NAMALWA (cell line): ENCODE results near the gene SPI1.
"Not testable (repeated sequence)": the region's sequence is repeated elsewhere in the genome, so short reads cannot be mapped to it uniquely, and the experiment has no call there.

Experiments used
- DNase-seq: peaks from one replicate; pipeline ENCODE4 v3.0.0-alpha.2; 2015; ENCODE audit warnings: low spot score

SPI1 gene

DNA sequence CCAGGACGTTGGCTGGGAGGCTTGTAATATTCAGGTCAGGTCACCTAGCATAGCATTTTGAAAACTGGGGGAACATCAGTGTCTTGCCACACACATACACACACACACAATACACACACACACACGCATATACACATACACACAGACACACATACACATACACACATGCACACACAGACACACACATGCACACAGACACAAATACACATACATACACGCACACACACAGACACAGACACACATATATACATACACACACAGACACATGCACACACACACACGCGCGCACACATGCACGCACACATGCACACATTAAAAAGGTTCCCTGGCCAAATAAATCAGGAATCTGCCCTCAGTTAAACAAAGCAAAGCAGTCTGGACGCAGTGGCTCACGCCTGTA is 38.3 kb downstream of the SPI1 start:
- no peak for DNase-seq

DNA sequence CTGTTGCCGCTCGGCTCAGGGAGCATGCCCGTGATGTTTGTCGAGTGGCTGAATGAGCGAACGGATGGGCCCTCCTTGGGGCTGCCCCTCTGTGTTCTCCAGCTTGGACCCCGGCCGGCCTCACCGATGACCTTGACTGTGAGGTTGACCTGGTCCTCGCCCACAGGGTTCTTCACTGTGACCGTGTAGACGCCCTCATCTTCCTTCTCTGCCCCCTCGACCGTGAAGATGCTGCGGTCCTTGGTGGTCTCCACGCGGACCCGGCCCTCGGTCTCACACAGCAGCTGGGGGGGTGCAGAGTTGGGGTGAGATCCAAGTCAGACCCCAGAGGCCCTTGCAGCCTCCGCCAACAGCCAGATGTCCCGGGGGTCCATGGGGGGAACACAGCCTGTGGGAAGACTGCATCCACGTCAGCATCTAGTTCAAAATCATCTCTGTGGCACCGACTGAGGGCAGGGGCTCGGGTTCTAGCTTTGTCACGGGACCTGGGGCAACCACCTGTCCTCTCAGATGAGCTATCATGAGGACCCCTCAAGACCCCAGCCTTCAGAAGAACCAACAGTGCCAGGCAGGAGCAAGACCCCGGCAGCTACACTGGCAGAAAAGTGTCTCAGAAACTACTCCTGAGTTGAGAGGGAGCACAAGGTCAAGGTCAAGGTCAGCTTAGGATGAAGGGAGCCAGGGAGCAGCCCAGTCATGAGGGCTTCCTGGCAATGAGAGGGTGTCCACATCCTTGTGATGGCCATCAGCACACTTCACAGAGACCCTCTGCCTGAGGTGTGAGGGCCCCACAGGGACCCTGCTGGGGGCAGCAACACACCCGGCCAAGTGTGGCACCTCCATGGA is 39.7 kb downstream of the SPI1 start:
- DNase-seq, result no peak

DNA sequence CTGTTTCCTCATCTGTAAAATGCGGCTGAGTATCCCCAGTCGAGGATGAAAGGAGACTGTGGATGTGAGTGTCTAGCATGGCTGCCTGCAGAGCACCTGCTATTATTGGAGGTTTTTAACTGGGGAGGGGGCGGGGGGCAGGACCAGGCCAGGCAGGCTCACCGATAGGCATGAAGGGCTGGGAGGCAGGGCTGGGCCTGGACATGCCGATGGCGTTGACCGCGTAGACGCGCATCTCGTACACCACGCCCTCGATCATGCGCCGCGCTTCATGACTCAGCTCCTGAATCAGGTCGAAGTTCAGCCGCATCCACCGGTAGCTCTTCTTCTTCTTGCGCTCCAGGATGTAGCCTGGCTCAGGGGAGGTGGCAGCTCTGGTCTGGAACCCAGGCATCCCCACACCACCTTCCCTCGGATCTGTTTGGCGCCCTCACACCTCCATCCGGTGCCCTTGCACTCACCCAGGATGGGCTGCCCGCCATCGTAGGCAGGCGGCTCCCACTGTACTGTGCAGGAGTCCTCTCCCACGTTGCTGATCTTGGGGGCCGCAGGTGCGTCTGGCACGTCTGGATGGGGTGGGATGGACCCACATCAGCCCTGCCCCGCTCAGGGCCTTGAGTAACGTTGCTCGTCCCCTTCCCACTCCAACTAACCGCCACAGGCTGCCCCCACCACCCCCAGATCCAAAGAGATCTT is 41.0 kb downstream of the SPI1 start:
- DNase-seq, result no peak

DNA sequence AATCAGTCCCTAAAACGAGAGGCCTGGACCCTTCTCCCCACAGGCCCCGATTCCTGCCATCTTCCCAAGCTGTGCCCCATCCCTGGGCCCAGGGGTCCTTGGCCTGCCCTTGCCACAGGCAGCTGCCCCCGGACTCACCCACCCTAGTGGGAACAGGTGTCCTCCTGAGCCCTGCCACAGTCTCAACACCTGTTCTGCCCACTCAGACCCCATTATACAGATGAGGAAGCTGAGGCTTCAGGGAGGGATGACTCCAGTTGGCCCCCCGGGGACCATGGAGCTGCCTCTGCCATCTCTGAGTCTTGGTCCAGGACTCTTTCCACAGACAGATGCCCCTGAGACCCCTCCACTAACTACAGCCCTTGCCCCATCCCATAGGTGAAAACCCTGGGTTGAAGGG is 41.8 kb downstream of the SPI1 start:
- no peak for DNase-seq

DNA sequence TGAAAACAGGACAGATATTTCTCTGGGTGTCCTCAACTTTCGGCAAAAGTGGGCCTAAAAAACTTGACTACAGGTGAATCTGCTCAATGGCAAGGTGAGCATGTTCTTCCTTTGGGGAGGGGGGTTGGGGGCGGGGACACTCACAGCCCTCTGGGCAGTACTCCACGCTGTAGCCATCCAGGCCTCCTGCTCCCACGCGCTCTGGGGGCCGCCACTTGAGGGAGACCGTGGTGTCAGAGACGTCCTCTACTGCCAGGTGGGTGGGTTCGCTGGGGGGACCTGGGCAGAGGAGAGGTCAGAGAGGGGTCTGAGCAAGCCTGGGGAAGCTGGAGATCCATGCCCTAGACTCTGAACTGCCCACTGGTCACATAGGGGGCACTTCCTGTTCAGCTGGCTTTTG is 42.6 kb downstream of the SPI1 start:
- DNase-seq, result no peak

DNA sequence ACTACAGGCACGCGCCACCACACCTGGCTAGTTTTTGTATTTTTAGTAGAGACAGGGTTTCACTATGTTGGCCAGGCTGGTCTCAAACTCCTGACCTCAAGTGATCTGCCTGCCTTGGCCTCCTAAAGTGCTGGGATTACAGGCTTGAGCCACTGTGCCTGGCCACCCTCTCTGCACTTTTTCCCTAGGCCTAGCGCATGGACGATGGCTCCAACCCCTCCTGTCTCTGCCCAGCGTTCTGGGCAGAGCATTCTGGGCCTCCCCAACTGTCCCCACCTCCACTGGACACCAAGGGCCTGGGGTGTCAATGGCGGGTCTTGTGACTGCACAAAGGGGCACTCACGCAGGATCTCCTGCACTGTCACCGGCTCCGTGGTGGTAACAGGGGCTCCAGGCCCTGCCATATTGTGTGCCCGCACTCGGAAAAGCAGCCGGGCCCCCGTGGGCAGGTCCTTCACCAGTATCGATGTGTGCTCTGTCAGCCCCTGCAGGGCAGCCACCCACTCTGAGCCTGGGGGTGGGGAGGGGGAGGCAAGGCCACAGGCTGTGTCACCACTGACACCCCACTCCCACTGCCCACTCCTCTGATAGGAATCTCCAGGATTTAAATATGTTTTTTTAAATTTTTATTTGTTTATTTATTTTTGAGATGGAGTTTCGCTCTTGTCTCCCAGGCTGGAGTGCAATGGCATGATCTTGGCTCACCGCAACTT is 43.5 kb downstream of the SPI1 start:
- not testable (repeated sequence) for DNase-seq

DNA sequence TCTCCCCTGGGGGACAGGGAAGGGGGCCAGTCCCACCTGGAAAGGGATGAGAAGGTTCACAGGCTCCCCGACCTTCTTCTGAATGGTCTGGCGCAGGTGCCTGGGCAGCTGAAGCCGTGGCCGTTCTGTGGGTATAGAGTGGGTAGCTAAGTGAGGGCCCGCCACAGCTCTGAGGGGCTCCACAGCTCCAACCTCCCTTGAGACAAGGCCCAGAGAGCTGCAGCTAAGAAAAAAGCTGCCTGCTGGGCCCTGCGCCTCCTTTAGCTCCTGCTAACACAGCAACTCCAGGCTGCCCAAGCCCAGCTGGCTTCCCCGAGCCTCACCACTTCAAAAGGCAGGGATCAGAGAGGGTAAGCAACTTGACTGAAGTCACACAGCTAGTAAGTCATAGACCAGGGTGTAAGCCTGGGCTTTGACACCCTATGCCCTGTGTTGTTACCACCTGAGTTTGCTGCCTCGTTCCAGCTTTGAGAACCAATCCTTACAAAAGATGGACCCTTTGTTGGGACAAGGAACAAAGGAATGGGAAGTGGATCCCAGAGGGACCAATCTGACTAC is 44.4 kb downstream of the SPI1 start:
- DNase-seq, result no peak

DNA sequence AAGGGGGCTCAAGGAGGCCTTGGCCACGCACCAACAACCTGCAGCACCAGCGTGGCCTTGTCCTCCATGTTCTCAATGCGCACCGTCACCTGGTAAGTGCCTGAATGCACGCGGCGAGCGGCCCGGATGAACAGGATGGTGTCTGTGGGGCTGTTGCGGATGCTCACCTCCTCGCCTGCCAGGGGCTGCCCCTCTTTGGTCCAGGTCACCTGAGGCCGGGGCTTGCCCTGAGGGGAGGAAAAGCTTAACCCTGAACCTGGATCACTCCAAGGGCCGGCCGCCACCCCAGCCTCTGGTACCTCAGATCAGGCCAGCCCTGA is 44.9 kb downstream of the SPI1 start:
- no peak for DNase-seq

DNA sequence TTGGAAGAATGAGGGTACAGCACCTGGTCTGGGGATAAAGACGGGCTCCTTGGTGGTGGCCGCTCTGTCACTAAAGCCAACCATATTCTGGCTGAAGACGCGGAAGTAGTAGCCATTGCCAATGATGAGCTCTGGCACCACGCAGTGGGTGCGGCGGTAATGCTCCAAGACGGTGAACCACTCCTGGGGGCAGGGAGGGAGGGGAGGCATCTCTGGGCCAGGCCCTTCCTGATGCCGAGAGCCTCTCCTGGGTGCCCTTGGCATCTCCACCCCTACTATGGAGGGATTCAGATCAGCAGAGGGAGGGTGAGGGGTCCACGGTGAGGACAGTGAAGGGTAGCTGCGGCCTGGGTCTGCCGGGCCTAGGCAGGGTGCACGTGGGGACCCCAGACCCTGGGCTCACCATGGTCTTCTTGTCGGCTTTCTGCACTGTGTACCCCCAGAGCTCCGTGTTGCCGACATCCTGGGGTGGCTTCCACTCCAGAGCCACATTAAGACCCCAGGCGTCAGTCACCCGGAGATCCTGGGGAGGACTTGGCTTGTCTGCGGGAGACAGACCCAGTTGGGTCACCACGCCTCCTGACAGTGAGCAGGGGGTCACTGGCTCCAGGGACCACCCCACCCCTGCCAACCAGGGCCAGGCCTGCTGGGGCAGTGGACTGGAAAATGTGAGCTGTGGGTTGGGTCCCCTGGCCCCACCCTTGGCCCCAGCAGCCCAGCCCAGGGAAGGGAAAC is 45.4 kb downstream of the SPI1 start:
- DNase-seq, result no peak

DNA sequence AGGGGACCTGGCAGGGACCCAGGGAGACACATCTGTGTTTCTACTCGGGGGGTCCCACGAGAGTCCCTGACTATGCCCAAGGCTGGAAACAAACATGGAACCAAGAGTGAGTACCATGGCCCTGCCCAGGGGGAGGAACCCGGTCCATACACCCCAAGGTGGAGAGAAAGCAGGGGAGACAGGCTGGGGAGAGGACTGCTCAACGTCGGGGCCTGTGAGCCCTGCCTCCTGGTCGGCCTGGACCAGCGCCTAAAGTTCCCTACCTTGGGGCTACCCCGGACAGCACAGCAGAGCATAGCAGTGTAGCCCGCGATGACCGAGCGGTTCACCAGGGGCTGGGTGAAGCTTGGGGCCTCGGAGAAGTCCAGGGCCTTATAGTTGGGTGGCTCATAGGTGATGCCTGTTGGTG is 46.0 kb downstream of the SPI1 start:
- DNase-seq, result no peak

DNA sequence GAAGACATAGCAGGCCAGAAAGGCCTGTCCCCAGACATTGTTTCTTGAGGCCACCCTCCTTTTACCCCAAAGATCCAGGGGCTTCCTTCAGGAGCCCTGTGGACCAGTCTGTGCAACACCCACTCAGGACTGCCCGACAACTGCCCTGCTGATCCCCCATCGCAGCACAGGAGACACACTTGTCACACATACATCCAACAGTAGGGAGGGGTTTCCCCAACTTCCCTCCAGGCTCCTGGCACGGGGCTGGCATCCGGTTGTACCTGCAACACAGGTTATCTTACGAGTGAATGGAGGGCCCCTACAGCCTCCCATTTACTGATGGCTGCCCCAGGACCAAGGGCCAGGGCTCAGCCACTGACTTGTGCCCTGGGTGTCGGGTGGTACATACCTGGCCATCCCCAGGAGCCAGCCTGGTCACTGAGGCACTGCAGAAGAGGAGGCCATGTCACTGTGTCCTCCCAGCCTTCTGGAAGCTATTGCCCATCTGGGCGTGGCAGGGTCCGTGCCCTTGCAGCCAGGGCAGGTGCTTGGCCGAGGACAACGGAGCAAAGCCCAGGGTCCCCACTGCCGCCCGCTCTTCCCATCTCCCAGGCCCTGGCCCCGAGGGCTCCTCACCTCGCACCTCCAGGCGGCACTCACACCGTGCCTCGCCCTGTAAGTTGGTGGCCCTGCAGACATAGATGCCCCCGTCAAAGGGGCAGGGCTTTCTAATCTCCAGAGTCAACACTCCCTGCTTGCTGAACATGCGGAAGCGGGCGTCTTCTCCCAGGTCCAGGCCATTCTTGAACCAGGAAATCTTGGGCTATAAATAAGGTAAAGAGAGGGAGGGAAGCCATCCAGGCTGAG is 46.7 kb downstream of the SPI1 start:
- no peak for DNase-seq

DNA sequence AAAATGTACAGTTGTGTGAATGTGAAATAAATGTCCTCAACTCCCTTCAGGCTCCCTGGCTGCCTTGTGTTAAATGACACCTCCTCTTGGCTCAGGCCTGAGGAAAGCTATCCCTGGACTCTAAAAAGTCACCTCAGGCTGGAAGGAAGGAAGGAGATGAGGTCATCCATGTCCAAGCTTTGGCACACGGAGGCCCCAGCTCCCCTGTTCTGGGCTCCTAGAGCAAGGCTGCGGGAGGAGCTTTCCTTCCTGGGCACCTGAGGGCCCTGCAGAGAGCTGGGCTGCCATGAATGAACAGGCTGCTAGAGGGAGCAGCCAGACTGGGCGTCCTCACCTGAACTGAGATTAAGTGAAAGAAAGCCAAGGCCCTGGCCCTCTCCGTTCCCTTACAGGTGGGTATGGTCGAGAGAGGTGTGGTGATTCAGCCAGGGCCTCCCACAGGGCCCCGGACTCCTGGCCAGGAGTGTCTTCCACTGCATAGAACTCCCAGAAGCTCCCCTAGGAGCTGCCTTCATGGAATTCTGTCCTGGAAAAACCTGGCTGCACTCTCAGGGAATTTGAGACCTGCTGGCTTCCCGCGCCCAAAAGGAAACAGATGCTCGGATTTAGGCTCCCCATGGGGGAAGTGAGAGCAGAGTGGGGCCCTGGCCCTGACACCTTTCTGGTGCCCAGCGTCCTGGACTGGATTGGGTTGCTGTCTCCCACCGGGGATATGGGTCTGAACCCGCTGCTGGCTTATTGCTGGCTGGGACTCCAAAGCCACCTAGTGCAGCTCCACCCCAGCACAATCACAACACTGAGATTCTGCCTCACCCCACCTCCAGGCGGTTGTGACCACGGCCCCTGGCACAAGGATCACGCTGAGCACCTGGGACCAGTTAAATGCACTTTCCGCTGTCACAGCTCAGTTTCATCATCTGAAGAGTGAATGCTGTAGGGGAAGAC is 48.1 kb downstream of the SPI1 start:
- no peak for DNase-seq

DNA sequence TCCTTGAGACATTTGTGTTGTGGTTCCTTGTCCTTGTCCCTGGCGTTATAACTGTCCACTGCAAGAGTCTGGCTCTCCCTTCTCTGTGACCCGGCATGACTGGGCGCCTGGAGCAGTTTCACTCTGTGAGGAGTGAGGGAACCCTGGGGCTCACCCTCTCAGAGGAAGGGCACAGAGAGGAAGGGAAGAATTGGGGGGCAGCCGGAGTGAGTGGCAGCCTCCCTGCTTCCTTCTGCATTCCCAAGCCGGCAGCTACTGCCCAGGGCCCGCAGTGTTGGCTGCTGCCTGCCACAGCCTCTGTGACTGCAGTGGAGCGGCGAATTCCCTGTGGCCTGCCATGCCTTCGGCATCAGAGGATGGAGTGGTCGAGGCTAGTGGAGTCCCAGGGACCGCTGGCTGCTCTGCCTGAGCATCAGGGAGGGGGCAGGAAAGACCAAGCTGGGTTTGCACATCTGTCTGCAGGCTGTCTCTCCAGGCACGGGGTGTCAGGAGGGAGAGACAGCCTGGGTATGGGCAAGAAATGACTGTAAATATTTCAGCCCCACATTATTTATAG is 48.8 kb downstream of the SPI1 start:
- DNase-seq, result no peak

DNA sequence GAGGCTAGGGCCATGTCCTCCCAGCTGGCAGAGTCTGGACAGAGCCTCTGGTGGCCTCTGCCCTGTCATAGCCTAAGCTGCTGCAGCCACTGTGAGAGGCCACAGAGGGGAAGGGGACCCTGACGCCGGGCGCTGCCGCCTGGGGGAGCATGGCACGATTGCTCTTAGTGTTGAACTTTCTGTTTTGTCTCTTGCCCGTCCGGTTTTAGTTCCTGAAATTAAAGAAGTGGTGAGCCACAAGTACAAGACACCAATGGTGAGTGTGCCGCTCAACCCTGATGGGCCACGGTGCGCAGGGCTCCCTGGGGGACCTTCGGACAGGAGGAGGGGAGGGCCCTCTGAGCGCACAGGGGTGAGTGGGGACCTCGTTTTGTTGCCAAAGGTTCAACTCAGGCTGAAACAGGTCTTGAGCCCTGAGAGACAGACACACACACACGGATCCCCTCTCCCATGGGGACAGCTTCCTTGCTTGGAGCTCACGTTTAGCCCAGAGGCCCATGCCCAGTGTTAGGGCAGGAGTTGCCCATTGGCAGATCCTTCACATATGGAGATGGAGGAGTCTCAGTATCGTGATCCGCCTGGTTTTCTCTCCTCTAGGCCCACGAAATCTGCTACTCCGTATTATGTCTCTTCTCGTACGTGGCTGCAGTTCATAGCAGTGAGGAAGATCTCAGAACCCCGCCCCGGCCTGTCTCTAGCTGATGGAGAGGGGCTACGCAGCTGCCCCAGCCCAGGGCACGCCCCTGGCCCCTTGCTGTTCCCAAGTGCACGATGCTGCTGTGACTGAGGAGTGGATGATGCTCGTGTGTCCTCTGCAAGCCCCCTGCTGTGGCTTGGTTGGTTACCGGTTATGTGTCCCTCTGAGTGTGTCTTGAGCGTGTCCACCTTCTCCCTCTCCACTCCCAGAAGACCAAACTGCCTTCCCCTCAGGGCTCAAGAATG is 49.6 kb downstream of the SPI1 start:
- DNase-seq, result no peak

DNA sequence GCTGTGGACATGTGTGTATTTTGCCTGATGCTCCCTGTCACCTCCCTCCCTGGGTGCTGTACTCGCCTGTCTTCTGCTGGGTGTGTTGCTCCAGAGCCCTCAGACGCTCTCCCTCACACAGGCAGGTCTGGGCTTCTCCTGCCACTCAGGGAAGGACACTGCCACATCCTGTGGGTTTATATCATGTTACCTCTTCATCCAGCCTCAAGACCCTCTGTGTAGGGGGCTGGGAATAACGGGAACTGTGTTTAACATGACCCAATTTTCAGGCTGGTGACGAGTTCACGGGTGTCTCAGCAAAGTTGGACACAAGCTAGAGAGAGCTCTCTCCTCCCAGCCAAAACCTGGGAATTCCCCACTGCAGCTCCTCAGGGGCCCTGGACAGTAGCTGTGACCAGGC is 50.4 kb downstream of the SPI1 start:
- DNase-seq, result no peak

DNA sequence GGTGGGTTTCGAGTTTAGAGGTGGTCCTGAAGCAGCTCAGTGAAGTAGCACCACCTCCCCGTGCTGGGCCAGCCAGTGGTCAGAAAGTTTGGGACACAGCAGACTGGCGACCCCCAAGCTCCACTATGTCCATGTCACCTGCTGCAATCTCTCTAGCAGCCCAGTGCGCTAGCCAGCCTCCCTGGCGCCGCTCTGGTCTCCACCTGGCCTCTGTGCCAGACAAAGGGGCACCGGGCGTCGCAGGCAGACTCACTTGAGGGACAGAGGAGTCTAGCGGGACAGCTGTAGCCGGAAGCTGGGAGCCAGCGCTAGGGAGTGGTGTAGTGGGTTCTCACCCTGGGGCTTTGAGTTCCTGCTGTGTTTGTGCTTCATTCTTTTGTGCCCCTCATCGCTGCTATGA is 51.3 kb downstream of the SPI1 start:
- no peak for DNase-seq

DNA sequence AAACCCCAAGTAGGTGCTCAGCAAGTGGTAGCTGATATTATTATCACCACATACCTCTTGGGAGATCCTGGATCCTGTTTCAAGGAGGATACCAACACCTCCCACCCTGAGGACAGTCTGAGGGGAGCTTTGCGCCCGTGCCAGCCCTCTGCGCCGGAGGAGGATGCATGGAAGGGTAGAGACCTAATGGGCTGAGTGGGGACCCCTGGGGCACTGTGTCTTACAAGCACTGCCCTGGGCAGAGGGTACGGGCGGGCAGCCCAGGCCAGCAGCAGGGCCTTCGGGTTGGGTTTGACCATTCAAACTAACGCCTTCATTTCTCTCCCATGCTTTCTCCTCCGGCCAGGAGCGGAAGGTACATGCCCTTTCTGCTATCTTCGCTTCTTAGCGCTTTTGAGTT is 52.1 kb downstream of the SPI1 start:
- no peak for DNase-seq

DNA sequence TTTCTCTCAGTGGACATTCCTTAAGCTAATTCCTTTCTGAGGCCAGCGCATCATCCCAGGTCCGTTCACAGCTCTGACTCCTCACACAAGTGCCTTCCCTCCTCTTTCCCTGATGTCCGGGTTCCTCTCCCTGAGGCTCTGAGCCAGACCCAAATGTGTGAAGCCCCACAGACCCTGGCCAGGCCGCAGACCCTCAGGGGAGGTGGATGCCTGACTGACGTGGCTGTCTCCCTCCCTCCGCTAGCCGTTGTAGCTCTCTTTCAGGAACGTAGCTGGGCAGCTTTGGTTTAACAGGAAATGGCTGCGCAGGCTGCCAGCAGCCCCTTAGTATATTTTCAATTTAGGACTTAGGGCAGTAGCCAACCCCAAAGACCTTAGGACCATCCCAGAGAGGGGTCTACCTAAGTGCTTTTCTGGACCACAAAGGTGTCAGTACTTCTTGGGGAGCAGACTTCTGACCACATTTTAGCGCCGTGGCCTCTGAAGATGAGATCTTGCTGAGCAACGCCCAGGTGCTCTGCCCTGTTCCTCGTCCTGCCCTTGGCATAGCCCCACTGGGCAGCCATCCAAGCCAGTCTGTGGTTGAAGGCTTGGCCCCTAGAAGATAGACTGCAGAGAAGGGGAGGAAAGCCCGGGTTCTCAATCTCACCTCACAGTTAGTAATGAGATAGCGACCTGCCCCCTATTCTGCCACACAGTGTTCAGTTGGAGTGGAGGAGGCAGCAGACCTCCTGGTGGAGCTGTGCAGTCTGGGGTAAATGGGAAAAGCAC is 52.9 kb downstream of the SPI1 start:
- no peak for DNase-seq
